B cell (primary cell): ENCODE data around the gene NRP1. TPM values are rescaled to one million over a fixed set of nuclear protein-coding genes. Genes with fewer than 3 reads are reported as not detected.

Source experiments
- ATAC-seq: fragments of 200-7000 bp; cut with Tn5 transposase; one replicate; pipeline ENCODE4 v1.10.0; 2021; ENCODE audit warnings: low read depth, mild to moderate bottlenecking, moderate number of reproducible peaks, moderate library complexity
- CTCF ChIA-PET: fragments of 350-600 bp; sonication (Branson Sonifier 250); formaldehyde crosslinking; loops from one replicate; lab custom pipeline; 2021; ENCODE audit warnings: antibody characterized with exemption, inconsistent platforms; lab: Charles Lee
- POLR2A ChIA-PET: fragments of 350-600 bp; sonication (Branson Sonifier 250); formaldehyde crosslinking; loops from one replicate; lab custom pipeline; 2021; ENCODE audit warnings: antibody characterized with exemption; lab: Charles Lee
- DNase-seq: peaks from one replicate; pipeline ENCODE4 v3.0.0; 2013
- H2AFZ ChIP-seq: 2 replicates; pipeline ENCODE4 v1.6.1; 2012; ENCODE audit warnings: mild to moderate bottlenecking, low read depth, low read length; ENCODE audit not compliant: insufficient read depth, poor library complexity, severe bottlenecking
- H3K27ac ChIP-seq, 2 donors: 1 replicate in 1 of 2; 2 replicates in 1 of 2; pipeline ENCODE4 v1.5.1; 2012 to 2013; ENCODE audit warnings: low read length in 2 of 2, mild to moderate bottlenecking in 2 of 2, moderate library complexity in 1 of 2
- H3K27me3 ChIP-seq, 4 experiments: fragments of 200-600 bp in 1 of 4; sonication (generic) in 1 of 4; replicated peaks in 1 of 4; 1 replicate in 2 of 4; 2 replicates in 2 of 4; pipeline versions ENCODE4 v1.6.1 to v1.7.0; 2013 to 2016; ENCODE audit warnings: low read length in 3 of 4, mild to moderate bottlenecking in 2 of 4, mixed read lengths in 1 of 4, moderate library complexity in 1 of 4; ENCODE audit not compliant: insufficient read depth in 4 of 4, control insufficient read depth in 3 of 4; ENCODE audit errors: control extremely low read depth in 1 of 4
- H3K36me3 ChIP-seq, 2 experiments: replicated peaks in 1 of 2; 1 replicate in 1 of 2; 2 replicates in 1 of 2; pipeline versions ENCODE4 v1.6.1 to v1.7.1; 2013; ENCODE audit warnings: low read length in 1 of 2; ENCODE audit not compliant: insufficient read depth in 2 of 2, control insufficient read depth in 1 of 2; ENCODE audit errors: control extremely low read depth in 1 of 2, extremely low read depth in 1 of 2
- H3K4me1 ChIP-seq, 2 donors: fragments of 200-600 bp in 1 of 2; sonication (generic) in 1 of 2; 1 replicate in 1 of 2; 2 replicates in 1 of 2; pipeline versions ENCODE4 v1.5.1 to v1.6.1; 2013 to 2017; ENCODE audit warnings: low read length in 2 of 2; ENCODE audit not compliant: control insufficient read depth in 2 of 2, insufficient read depth in 2 of 2
- H3K4me2 ChIP-seq: replicated peaks from 2 replicates; pipeline ENCODE3; 2012; ENCODE audit warnings: mild to moderate bottlenecking, low read depth, low read length; ENCODE audit not compliant: poor library complexity, severe bottlenecking
- H3K4me3 ChIP-seq, 5 experiments: fragments of 200-600 bp in 1 of 5; sonication (generic) in 1 of 5; 1 replicate in 3 of 5; 2 replicates in 2 of 5; pipeline versions ENCODE4 v1.5.1 to v1.7.0; 2011 to 2016; ENCODE audit warnings: low read length in 4 of 5, mild to moderate bottlenecking in 4 of 5, low read depth in 2 of 5, control low read depth in 1 of 5, moderate library complexity in 1 of 5; ENCODE audit not compliant: insufficient read depth in 1 of 5; ENCODE audit errors: control extremely low read depth in 1 of 5, extremely low read depth in 1 of 5
- H3K79me2 ChIP-seq: fragments of 200-600 bp; sonication (generic); one replicate; pipeline ENCODE4 v1.6.0; 2016; ENCODE audit warnings: low read length; ENCODE audit not compliant: control insufficient read depth, insufficient read depth
- H3K9ac ChIP-seq: fragments of 200-600 bp; sonication (generic); 2 replicates; pipeline ENCODE4 v1.6.1; 2017; ENCODE audit warnings: mild to moderate bottlenecking, low read length, moderate library complexity
- H3K9me3 ChIP-seq, 3 donors: one replicate each; pipeline versions ENCODE4 v1.6.1 to v1.7.1; 2013; ENCODE audit warnings: low read length in 2 of 3; ENCODE audit not compliant: control insufficient read depth in 2 of 3, insufficient read depth in 1 of 3; ENCODE audit errors: control extremely low read depth in 1 of 3
- H4K20me1 ChIP-seq: 2 replicates; pipeline ENCODE4 v1.6.0; 2012; ENCODE audit warnings: mild to moderate bottlenecking, low read length; ENCODE audit not compliant: insufficient read depth, control insufficient read depth, poor library complexity, severe bottlenecking
- H3K27ac Mint-ChIP-seq: one replicate; pipeline ENCODE4 v1.8.0; 2021; ENCODE audit warnings: mixed read lengths
- H3K27me3 Mint-ChIP-seq: one replicate; pipeline ENCODE4 v1.8.0; 2021; ENCODE audit warnings: mixed read lengths
- H3K4me1 Mint-ChIP-seq: one replicate; pipeline ENCODE4 v1.8.0; 2021; ENCODE audit warnings: mixed read lengths
- H3K4me3 Mint-ChIP-seq: one replicate; pipeline ENCODE4 v1.8.0; 2021; ENCODE audit warnings: mixed read lengths
- H3K9me3 Mint-ChIP-seq: one replicate; pipeline ENCODE4 v1.8.0; 2022; ENCODE audit warnings: mixed read lengths; ENCODE audit not compliant: insufficient read depth
- EZH2 ChIP-seq: IDR thresholded peaks from 2 replicates; pipeline ENCODE4 v1.6.1; 2012; ENCODE audit warnings: borderline replicate concordance, low read depth, mild to moderate bottlenecking, moderate library complexity, low read length; ENCODE audit not compliant: insufficient read depth, poor library complexity, severe bottlenecking
- WGBS: methylation state at CpG from one replicate; pipeline ENCODE4 v1.1.5; 2013; ENCODE audit warnings: missing lambda C conversion rate; ENCODE audit not compliant: insufficient coverage; 5-methylcytosine and 5-hydroxymethylcytosine counted together
- intact Hi-C: fragments of 100-400 bp; cut with micrococcal nuclease; formaldehyde crosslinking; loops from one replicate; pipeline ENCODE4 v1.10.0; 2022
- polyA plus RNA-seq: library from polyadenylated mRNA; depleted of rRNA; stranded (reverse); fragments of >200 nt; gene quantifications from 2 replicates; pipeline ENCODE4 v1.2.3, GENCODE V29; 2012
- total RNA-seq, 2 donors: library from RNA; stranded (reverse); fragments of 120-200 nt in 1 of 2; gene quantifications; 1 replicate in 1 of 2; 2 replicates in 1 of 2; pipeline versions ENCODE4 v1.2.3 to v1.2.4, GENCODE V29; 2013 to 2022
- TF ChIP-seq, protein P1 (sequence below): fragments of 200-600 bp; IDR thresholded peaks from one replicate; pipeline ENCODE4 v1.8.0; 2022; ENCODE audit warnings: antibody characterized with exemption, mild to moderate bottlenecking

The NRP1 gene
- total and polyA plus RNA-seq, 2 donors (not counting 1 experiment from before 2014, with no cell fraction given): 0.34 TPM; not detected in 1

DNA sequence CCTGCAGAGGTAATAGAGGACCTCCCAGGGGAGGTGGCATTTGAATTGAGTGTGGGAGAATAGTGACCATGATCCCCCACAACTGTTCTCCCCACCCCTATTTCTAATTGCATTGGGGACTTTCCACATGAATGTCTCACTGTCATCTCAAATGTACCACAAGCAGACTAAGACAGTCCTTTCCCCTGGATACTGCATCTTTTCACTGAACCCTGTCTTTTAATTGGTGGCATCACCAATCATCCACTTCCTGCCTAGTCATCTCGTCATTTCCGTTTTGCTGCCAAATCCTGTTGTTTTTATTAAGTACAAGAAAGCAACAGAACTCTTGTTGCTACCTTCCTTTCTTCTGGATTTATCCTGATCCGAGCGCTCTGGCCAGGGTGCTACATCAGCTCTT, 120.3 kb downstream of the NRP1 start:
- no peak overlapping the region for H3K4me3 ChIP-seq
- DNase-seq: no peak
- H3K27ac ChIP-seq: no peak overlapping the region
- ATAC-seq: no peak
- no peak overlapping the region for H3K27ac Mint-ChIP-seq
- no peak overlapping the region for H3K4me3 Mint-ChIP-seq
- intact Hi-C loops: no loop called here
- TF ChIP-seq EZH2: no peak
- TF ChIP-seq, protein P1, sequence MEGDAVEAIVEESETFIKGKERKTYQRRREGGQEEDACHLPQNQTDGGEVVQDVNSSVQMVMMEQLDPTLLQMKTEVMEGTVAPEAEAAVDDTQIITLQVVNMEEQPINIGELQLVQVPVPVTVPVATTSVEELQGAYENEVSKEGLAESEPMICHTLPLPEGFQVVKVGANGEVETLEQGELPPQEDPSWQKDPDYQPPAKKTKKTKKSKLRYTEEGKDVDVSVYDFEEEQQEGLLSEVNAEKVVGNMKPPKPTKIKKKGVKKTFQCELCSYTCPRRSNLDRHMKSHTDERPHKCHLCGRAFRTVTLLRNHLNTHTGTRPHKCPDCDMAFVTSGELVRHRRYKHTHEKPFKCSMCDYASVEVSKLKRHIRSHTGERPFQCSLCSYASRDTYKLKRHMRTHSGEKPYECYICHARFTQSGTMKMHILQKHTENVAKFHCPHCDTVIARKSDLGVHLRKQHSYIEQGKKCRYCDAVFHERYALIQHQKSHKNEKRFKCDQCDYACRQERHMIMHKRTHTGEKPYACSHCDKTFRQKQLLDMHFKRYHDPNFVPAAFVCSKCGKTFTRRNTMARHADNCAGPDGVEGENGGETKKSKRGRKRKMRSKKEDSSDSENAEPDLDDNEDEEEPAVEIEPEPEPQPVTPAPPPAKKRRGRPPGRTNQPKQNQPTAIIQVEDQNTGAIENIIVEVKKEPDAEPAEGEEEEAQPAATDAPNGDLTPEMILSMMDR: no peak
- 87% methylated on average over 4 of the region's 4 CpGs for WGBS
- no peaks in the 10 kb centered on the region for H4K20me1 ChIP-seq
- H2AFZ ChIP-seq: no peak overlapping the region
- no peaks in the 10 kb centered on the region for H3K4me1 ChIP-seq
- no peak overlapping the region for H3K9ac ChIP-seq
- no peaks in the 10 kb centered on the region for H3K27me3 ChIP-seq
- H3K9me3 Mint-ChIP-seq: no peaks in the 10 kb centered on the region
- no peaks in the 10 kb centered on the region for H3K79me2 ChIP-seq
- no peak overlapping the region for H3K4me2 ChIP-seq
- ChIA-PET POLR2A (no interaction called here), CTCF (no interaction called here)
- peaks cover 8% of the 10 kb centered on the region for H3K27me3 Mint-ChIP-seq
- H3K4me1 Mint-ChIP-seq: peaks cover 4% of the 10 kb centered on the region
- no peaks in the 10 kb centered on the region for H3K36me3 ChIP-seq
- no peaks in the 10 kb centered on the region for H3K9me3 ChIP-seq

DNA sequence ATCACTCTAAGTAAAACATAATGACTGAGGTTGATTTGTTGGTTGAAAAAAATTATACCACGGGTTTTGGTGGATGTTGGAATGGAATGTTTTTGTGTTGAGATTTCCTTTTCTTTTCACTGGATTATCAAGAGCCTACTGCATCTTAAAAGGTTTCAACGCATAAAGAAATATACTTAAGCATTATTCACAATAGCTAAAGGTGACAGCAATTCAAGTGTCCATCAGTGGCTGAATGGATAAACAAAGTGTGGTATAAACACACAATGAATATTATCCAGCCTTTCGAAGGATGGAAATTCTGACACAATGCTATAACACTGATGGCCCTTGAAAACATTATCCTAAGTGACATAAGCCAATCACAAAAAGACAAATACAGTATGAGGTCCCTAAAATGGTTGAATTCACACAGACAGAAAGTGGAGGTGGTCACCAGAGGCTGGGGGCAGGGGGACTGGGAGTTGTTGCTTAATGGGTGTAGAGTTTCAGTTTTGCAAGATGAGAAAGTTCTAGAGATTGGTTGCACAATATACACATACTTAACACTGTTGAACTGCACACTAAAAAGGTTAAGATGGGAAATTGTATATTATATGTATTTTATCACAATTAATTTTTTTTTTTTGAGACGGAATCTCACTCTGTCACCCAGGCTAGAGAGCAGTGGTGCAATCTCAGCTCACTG, 122.3 kb downstream of the NRP1 start:
- DNase-seq (no peak), ATAC-seq (no peak)
- H3K4me3 Mint-ChIP-seq: no peak overlapping the region
- H3K27me3 ChIP-seq: no peaks in the 10 kb centered on the region
- no peaks in the 10 kb centered on the region for H3K9me3 ChIP-seq
- H3K27ac Mint-ChIP-seq: no peak overlapping the region
- intact Hi-C loops: no loop called here
- ChIA-PET CTCF (no interaction called here), POLR2A (no interaction called here)
- no peaks in the 10 kb centered on the region for H3K36me3 ChIP-seq
- no peaks in the 10 kb centered on the region for H3K79me2 ChIP-seq
- H3K4me3 ChIP-seq: no peak overlapping the region
- no peak overlapping the region for H3K4me2 ChIP-seq
- WGBS: 90% methylated on average over 2 of the region's 4 CpGs
- TF ChIP-seq EZH2: no peak
- TF ChIP-seq, protein P1: no peak
- H4K20me1 ChIP-seq: no peaks in the 10 kb centered on the region
- no peak overlapping the region for H2AFZ ChIP-seq
- peaks cover 4% of the 10 kb centered on the region for H3K4me1 Mint-ChIP-seq
- H3K9me3 Mint-ChIP-seq: no peaks in the 10 kb centered on the region
- H3K27ac ChIP-seq: no peak overlapping the region
- H3K27me3 Mint-ChIP-seq: peaks cover 6% of the 10 kb centered on the region
- no peaks in the 10 kb centered on the region for H3K4me1 ChIP-seq
- no peak overlapping the region for H3K9ac ChIP-seq
